Measurements from ENCODE around the gene GGA2. TPM values are rescaled to one million over a fixed set of nuclear protein-coding genes. Genes with fewer than 3 reads are reported as not detected.

GGA2 gene
- total RNA-seq, 1 donor from 2014 or later: 12.4 TPM

DNA sequence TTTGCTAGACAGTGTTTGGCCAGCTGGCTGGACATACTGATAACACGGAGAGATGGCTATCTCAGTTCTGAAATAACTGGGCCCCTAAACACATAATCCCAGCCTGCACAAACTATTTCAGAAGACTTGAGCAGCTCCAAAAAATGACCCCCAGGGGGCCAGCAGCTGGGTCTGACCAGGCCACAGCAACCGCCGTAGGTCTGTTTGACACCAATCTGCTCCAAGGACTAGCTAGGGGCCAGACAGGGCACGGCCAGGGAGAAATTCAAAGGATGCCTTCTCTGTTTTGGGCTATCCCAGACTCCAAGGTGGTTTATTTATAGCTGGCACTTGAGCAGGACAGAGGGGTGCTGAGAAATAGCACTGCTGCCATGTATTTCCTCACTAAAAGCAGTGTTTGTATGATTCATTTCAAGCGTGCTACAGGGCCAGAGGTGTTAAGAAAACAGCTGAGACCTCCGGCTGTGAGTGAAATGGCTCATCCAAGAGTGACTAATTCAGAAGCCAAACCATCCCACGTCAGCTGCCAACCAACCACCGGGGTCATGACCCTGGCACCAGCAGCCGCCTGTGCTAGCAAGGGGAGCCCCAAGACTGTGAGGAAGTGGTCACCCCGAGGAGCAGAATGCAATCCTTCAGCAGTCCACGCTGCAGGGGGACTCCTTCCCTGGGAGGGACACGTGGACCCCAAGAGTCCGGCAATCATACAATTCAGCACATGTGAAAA is 5.7 kb downstream of the GGA2 start:
- Histone ChIP-seq H3K27me3 (ENCODE audit: control insufficient read depth, insufficient read depth, low read length) (no peaks in the 10 kb centered on the region), H3K4me3 (ENCODE audit: low read depth, low read length) (no peak overlapping the region), H3K36me3 (ENCODE audit: control insufficient read depth, insufficient read depth, low read length) (peaks cover 1% of the 10 kb centered on the region)
- DNase-seq (ENCODE audit: low read depth) (peak; percentile 97), FAIRE-seq (no peak)
- TF ChIP-seq, protein P1, sequence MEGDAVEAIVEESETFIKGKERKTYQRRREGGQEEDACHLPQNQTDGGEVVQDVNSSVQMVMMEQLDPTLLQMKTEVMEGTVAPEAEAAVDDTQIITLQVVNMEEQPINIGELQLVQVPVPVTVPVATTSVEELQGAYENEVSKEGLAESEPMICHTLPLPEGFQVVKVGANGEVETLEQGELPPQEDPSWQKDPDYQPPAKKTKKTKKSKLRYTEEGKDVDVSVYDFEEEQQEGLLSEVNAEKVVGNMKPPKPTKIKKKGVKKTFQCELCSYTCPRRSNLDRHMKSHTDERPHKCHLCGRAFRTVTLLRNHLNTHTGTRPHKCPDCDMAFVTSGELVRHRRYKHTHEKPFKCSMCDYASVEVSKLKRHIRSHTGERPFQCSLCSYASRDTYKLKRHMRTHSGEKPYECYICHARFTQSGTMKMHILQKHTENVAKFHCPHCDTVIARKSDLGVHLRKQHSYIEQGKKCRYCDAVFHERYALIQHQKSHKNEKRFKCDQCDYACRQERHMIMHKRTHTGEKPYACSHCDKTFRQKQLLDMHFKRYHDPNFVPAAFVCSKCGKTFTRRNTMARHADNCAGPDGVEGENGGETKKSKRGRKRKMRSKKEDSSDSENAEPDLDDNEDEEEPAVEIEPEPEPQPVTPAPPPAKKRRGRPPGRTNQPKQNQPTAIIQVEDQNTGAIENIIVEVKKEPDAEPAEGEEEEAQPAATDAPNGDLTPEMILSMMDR (IDR thresholded peaks at IDR 0.05; ENCODE audit: insufficient read depth, low read length, severe bottlenecking): no peak

DNA sequence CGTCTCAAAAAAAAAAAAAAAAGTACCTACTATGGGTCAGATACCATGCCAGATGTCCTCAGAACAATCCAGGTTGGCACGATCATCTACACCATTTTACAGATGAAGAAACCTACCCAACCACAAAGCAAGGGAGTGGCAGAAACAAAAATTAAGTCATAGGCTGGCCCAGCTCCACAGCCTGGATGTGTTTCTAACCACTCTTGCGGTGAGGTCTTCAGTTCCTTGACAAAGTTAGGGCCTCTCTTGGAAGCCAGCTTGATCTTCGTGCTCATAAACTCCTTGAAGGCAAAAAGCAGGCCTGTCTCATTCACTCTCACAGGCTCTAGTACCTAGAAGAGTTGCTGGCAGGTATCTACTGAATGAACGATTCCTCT is 6.2 kb downstream of the GGA2 start:
- DNase-seq (ENCODE audit: low read depth): peak; percentile 78

DNA sequence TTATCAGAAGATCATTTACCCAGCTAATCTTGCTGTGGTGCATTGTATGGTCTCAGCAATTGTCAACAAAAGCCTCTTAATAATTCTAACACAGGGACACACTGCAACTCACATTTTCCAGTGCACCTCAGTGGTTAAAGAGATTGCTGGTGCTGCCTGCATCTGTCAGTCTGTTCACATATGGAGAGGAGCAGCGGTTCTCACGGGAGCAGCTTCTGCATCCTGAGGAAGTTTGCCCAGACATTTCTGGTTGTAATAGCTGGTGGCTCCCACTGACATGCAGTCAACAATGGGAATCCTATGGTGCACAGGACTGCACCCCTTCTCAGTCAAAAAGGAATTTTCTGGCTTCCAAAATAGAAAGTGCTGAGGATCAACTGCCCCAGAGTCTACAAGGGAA is 7.8 kb downstream of the GGA2 start:
- no peak for DNase-seq (ENCODE audit: low read depth)
- Histone ChIP-seq H3K27me3 (ENCODE audit: control insufficient read depth, insufficient read depth, low read length) (no peaks in the 10 kb centered on the region), H3K36me3 (ENCODE audit: control insufficient read depth, insufficient read depth, low read length) (peaks cover 1% of the 10 kb centered on the region), H3K4me3 (ENCODE audit: low read depth, low read length) (no peak overlapping the region)
- FAIRE-seq: no peak
- TF ChIP-seq, protein P1 (IDR thresholded peaks at IDR 0.05; ENCODE audit: insufficient read depth, low read length, severe bottlenecking): no peak

More for the DNA sequence above, 6.2 kb downstream of the GGA2 start:
- Histone ChIP-seq H3K27me3 (ENCODE audit: control insufficient read depth, insufficient read depth, low read length) (no peaks in the 10 kb centered on the region), H3K4me3 (ENCODE audit: low read depth, low read length) (no peak overlapping the region), H3K36me3 (ENCODE audit: control insufficient read depth, insufficient read depth, low read length) (peaks cover 1% of the 10 kb centered on the region)
- TF ChIP-seq, protein P1 (IDR thresholded peaks at IDR 0.05; ENCODE audit: insufficient read depth, low read length, severe bottlenecking): no peak
- no peak for FAIRE-seq

DNA sequence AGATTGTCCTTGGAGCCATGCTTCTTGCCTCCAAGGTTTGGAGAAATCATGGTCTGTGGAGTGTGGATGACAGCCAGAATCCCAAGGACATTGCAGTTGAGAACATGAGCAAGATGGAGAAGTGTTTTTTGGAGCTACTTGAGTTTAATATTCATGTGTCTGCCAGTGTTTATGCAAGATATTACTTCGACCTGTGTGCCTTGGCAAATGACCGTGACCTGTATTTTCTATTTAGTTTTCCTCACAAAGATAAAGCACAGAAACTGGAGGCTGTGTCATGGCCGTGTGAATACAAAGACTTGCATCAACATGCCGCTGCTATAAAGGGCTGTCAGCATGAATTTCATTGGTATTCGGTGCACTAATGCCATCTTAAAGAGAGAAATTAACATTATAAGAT is 9.0 kb downstream of the GGA2 start:
- Histone ChIP-seq H3K27me3 (ENCODE audit: control insufficient read depth, insufficient read depth, low read length) (no peaks in the 10 kb centered on the region), H3K36me3 (ENCODE audit: control insufficient read depth, insufficient read depth, low read length) (no peaks in the 10 kb centered on the region), H3K4me3 (ENCODE audit: low read depth, low read length) (no peak overlapping the region)
- FAIRE-seq (no peak), DNase-seq (ENCODE audit: low read depth) (peak; percentile 81)
- TF ChIP-seq, protein P1 (IDR thresholded peaks at IDR 0.05; ENCODE audit: insufficient read depth, low read length, severe bottlenecking): no peak

DNA sequence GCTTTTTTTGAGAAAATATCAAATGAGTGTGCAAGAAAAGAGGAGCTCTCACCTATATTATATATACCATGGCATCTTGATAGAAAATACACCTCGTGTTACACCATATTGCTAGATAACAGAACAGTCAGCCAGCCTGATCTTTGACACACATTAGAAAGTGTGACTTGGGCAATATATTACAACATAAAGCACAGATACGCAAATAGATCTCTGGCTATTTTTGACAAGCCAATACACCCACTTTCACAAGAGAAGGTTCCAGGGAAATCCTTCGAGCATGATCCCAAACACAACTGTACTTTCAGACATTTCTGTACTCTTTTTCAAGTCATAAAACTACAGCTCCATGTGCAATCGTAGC is 9.4 kb downstream of the GGA2 start:
- FAIRE-seq (no peak), DNase-seq (ENCODE audit: low read depth) (no peak)
- no peaks in the 10 kb centered on the region for H3K36me3 ChIP-seq (ENCODE audit: control insufficient read depth, insufficient read depth, low read length)
- TF ChIP-seq, protein P1 (IDR thresholded peaks at IDR 0.05; ENCODE audit: insufficient read depth, low read length, severe bottlenecking): no peak
- no peak overlapping the region for H3K4me3 ChIP-seq (ENCODE audit: low read depth, low read length)
- H3K27me3 ChIP-seq (ENCODE audit: control insufficient read depth, insufficient read depth, low read length): no peaks in the 10 kb centered on the region

Measured in bronchial epithelial cell (primary cell).